Chondrocyte (in vitro differentiated cells): ENCODE results near the gene SLC35F3. TPM values are rescaled to one million over a fixed set of nuclear protein-coding genes. Genes with fewer than 3 reads are reported as not detected.
A peak's percentile ranks its signal among the peaks of the same experiment; 100 is the strongest.

ENCODE experiments used
- DNase-seq: peaks from one replicate; pipeline ENCODE4 v3.0.0; 2021; ENCODE audit warnings: mixed read lengths, low spot score
- H3K27ac Mint-ChIP-seq: one replicate; pipeline ENCODE4 v1.8.0; 2021; ENCODE audit warnings: mild to moderate bottlenecking, moderate library complexity, mixed read lengths; ENCODE audit not compliant: unreplicated experiment
- H3K27me3 Mint-ChIP-seq: 2 replicates; pipeline ENCODE4 v1.8.0; 2021; ENCODE audit warnings: low read depth, mixed read lengths
- H3K36me3 Mint-ChIP-seq: 2 replicates; pipeline ENCODE4 v1.8.0; 2021; ENCODE audit warnings: low read depth, mixed read lengths
- H3K4me1 Mint-ChIP-seq: 2 replicates; pipeline ENCODE4 v1.8.0; 2021; ENCODE audit warnings: low read depth, mild to moderate bottlenecking, mixed read lengths
- H3K4me3 Mint-ChIP-seq: one replicate; pipeline ENCODE4 v1.8.0; 2021; ENCODE audit warnings: mild to moderate bottlenecking, moderate library complexity, mixed read lengths; ENCODE audit not compliant: unreplicated experiment
- H3K9me3 Mint-ChIP-seq: 2 replicates; pipeline ENCODE4 v1.8.0; 2021; ENCODE audit warnings: low read depth, mixed read lengths
- total RNA-seq: library from RNA; stranded (reverse); gene quantifications from 3 replicates; pipeline ENCODE4 v1.2.1, GENCODE V29; 2021
- TF ChIP-seq, protein P1 (sequence below): fragments of 200-600 bp; sonication (generic); IDR thresholded peaks from 2 replicates; pipeline ENCODE4 v1.5.0; 2021; ENCODE audit warnings: antibody characterized with exemption, mild to moderate bottlenecking, moderate library complexity

Gene SLC35F3
- total RNA-seq, 1 donor from 2014 or later = not detected

GRCh38 chr1:234369784-234370183, 465.3 kb downstream of the SLC35F3 start:
- TF ChIP-seq, protein P1, sequence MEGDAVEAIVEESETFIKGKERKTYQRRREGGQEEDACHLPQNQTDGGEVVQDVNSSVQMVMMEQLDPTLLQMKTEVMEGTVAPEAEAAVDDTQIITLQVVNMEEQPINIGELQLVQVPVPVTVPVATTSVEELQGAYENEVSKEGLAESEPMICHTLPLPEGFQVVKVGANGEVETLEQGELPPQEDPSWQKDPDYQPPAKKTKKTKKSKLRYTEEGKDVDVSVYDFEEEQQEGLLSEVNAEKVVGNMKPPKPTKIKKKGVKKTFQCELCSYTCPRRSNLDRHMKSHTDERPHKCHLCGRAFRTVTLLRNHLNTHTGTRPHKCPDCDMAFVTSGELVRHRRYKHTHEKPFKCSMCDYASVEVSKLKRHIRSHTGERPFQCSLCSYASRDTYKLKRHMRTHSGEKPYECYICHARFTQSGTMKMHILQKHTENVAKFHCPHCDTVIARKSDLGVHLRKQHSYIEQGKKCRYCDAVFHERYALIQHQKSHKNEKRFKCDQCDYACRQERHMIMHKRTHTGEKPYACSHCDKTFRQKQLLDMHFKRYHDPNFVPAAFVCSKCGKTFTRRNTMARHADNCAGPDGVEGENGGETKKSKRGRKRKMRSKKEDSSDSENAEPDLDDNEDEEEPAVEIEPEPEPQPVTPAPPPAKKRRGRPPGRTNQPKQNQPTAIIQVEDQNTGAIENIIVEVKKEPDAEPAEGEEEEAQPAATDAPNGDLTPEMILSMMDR = no peak
- H3K9me3 Mint-ChIP-seq = no peaks in the 10 kb centered on the region
- DNase-seq = no peak
- no peaks in the 10 kb centered on the region for H3K36me3 Mint-ChIP-seq
- H3K4me3 Mint-ChIP-seq = no peak overlapping the region
- H3K27me3 Mint-ChIP-seq = no peaks in the 10 kb centered on the region
- peaks cover 27% of the 10 kb centered on the region for H3K4me1 Mint-ChIP-seq
- H3K27ac Mint-ChIP-seq = no peak overlapping the region

- no peaks in the 10 kb centered on the region for H3K27me3 Mint-ChIP-seq
- H3K4me1 Mint-ChIP-seq = peaks cover 34% of the 10 kb centered on the region
- no peak for DNase-seq
- H3K27ac Mint-ChIP-seq = no peak overlapping the region
- no peaks in the 10 kb centered on the region for H3K9me3 Mint-ChIP-seq
- no peak overlapping the region for H3K4me3 Mint-ChIP-seq
- H3K36me3 Mint-ChIP-seq = peaks cover 8% of the 10 kb centered on the region
- TF ChIP-seq, protein P1 = no peak
Observed at GRCh38 chr1:234371414-234371813, 466.9 kb downstream of the SLC35F3 start.

DNA sequence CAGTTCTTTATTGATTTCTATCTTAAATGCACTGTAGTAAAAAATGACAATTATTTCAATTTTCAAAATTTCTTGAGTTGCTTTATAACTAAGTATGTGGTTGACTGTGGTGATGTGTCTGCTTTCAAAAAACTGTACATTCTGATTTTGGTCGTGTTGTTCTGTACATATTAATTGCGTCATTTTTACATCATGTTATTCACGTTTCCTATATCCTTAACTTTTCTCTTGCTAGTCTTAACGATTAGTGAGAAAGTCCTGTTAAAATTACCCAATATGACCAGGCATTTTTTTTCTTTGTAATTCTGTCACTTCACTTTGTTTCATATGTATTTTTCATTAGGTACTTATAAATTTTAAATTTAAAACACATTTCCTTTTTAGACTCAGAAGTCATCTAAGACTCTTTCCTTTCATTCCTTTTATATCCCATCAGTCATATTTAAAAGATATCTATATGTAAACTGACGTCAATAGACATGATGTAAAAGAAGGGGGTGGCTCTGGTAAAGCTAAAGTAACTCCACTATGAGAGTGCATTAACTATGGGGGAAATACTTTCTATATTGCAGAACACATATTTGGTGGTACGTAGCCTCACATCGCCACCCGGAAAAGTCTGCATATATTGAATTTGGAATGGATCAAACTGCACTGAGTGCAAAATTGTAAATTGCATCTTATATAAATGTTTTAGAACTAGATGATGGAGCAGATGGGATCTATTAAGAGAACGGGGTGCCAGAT, 467.7 kb downstream of the SLC35F3 start:
- Mint-ChIP-seq H3K36me3 (peaks cover 11% of the 10 kb centered on the region), H3K4me1 (peaks cover 35% of the 10 kb centered on the region), H3K9me3 (no peaks in the 10 kb centered on the region), H3K27me3 (no peaks in the 10 kb centered on the region), H3K27ac (peak overlapping the region; percentile 11), H3K4me3 (peak overlapping the region; percentile 96)
- DNase-seq = no peak
- TF ChIP-seq, protein P1 = no peak

- no peaks in the 10 kb centered on the region for H3K9me3 Mint-ChIP-seq
- H3K36me3 Mint-ChIP-seq = peaks cover 20% of the 10 kb centered on the region
- DNase-seq = peak; percentile 96
- H3K4me1 Mint-ChIP-seq = peaks cover 35% of the 10 kb centered on the region
- no peaks in the 10 kb centered on the region for H3K27me3 Mint-ChIP-seq
- H3K27ac Mint-ChIP-seq = peak within 1 kb of the TSS; percentile 97
- H3K4me3 Mint-ChIP-seq = peak within 1 kb of the TSS; percentile 96
- TF ChIP-seq, protein P1 = peak; percentile 8
Observed at GRCh38 chr1:234373064-234373958, 468.8 kb downstream of the SLC35F3 start, which contains the start of gene COA6. COA6 (plus strand) TSS chr1:234373456; CDS start chr1:234373467, 11 bp downstream.

DNA sequence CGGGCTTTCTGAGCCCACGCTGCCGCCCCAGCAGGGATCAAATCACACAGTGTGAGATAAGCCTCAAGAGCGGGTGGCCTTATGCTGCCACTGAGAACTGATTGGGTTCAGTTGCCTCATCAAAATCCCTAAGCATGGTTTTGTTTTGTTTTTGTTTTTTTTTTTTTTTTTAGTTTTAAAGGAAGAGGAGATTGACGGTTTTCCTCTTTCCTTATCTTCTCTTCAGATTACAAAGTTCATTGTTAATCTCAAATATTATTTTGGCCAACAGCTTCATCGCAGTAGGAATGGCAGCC, 469.4 kb downstream of the SLC35F3 start:
- TF ChIP-seq, protein P1 = no peak
- Mint-ChIP-seq H3K36me3 (peaks cover 21% of the 10 kb centered on the region), H3K4me3 (peak overlapping the region; percentile 96), H3K9me3 (no peaks in the 10 kb centered on the region), H3K4me1 (peaks cover 35% of the 10 kb centered on the region), H3K27me3 (no peaks in the 10 kb centered on the region), H3K27ac (peak overlapping the region; percentile 97)
- no peak for DNase-seq
